Activated naive CD4-positive, alpha-beta T cell treated with anti-CD3 and anti-CD28 coated beads, Interleukin-2, amount 50 U/mL, for 24 hours (primary cell): Measurements from ENCODE around the gene PSEN2.

Experiments
- H3K27ac Mint-ChIP-seq: one replicate; pipeline ENCODE4 v1.8.0; 2021; ENCODE audit warnings: mild to moderate bottlenecking, mixed read lengths
- H3K27me3 Mint-ChIP-seq: one replicate; pipeline ENCODE4 v1.8.0; 2021; ENCODE audit warnings: mixed read lengths
- H3K36me3 Mint-ChIP-seq: one replicate; pipeline ENCODE4 v1.8.0; 2021; ENCODE audit warnings: mixed read lengths
- H3K4me1 Mint-ChIP-seq: one replicate; pipeline ENCODE4 v1.8.0; 2021; ENCODE audit warnings: mixed read lengths
- H3K4me3 Mint-ChIP-seq: one replicate; pipeline ENCODE4 v1.8.0; 2021; ENCODE audit warnings: mild to moderate bottlenecking, mixed read lengths
- H3K9me3 Mint-ChIP-seq: one replicate; pipeline ENCODE4 v1.8.0; 2021; ENCODE audit warnings: mixed read lengths

PSEN2 gene

DNA sequence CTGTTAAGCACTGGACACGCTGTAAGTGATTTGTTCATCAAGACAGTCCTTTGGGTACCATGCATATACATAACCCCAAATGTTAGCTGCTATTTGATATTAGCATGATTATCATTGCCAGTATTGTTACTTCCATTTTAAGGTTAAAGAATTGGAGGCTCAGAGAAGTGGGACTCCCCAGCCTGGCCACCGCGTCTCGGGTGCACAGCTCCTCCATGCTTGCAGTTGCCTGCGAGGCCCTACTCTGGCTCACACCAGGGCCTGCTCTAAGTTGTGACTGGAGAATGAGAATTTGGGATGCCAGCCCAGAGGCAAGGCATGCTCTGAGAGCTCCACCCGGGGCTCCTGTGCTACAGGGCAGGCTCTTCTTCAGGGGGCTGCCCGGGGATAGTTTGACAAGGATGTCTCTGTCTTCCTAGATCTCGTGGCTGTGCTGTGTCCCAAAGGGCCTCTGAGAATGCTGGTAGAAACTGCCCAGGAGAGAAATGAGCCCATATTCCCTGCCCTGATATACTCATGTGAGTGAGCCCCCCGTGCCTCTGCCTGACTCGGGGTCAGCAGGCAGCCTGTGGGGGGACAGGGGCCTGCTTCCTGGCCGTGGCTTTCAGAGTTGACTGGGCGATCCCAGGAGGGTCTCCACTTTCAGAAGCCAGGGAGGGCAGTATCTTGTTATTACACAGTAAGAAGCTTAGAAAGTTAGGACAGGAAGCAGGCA, 19.4 kb downstream of the PSEN2 start:
- no peak overlapping the region for H3K27ac Mint-ChIP-seq
- no peaks in the 10 kb centered on the region for H3K36me3 Mint-ChIP-seq
- H3K4me3 Mint-ChIP-seq = no peak overlapping the region
- no peaks in the 10 kb centered on the region for H3K27me3 Mint-ChIP-seq
- H3K4me1 Mint-ChIP-seq = peaks cover 17% of the 10 kb centered on the region
- no peaks in the 10 kb centered on the region for H3K9me3 Mint-ChIP-seq

DNA sequence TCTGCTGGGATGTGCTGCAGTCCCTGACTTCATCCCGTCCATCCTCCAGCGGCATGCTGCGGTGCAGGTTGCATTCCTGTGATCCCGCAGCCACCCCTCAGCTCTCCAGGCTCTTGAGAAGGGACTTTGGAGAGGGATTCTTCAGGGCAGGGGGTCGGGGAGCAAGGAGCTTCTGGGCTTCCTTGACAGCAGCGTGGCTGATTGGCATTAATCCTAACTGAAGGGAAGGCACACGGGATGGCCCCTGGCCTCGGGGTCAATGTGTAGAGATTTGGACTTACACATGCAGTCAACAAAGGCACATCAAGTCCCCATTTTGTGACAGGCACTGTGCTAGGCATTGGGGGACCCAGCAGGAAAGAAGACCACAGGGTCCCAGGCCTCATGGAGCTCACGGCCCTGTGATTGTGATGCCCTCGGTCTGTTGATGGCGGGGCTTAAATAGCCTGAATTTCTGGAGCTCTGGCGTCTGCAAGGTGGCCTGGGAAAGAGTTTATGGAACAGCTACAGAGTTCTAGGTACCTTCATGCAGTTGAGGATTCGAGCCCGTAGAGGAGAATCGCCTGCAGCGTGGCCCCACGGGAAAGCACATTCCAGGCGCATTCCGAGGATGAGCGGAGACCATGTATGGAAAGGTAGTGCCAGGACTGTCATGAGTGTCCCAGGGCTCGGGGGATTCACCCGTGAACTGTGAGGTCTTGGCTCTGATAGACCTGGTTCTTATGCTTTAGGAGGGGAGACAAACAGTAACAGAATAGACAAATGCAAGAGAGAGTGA, 20.1 kb downstream of the PSEN2 start:
- no peak overlapping the region for H3K27ac Mint-ChIP-seq
- no peaks in the 10 kb centered on the region for H3K36me3 Mint-ChIP-seq
- H3K9me3 Mint-ChIP-seq = no peaks in the 10 kb centered on the region
- H3K27me3 Mint-ChIP-seq = no peaks in the 10 kb centered on the region
- peaks cover 10% of the 10 kb centered on the region for H3K4me1 Mint-ChIP-seq
- no peak overlapping the region for H3K4me3 Mint-ChIP-seq

DNA sequence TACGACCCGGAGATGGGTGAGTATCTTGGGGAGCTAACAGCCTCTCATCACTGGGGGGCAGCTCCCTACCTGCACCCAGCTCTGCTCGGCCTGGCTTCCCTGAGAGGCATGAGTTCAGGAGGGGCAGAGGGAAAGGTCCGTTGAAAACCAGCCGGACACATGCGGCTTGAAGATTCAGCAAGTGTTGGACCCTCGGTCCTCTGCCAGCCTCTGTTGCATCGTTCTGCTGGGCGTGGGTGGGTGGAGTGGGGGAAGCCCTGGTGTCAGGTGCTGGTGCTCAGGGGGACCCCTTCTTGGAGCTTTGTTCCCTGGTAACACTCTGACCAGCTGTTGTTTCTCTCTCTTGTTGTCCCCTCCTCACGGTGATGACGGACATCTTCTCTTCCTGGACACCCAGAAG, 20.9 kb downstream of the PSEN2 start:
- Mint-ChIP-seq H3K9me3 (no peaks in the 10 kb centered on the region), H3K36me3 (no peaks in the 10 kb centered on the region)

DNA sequence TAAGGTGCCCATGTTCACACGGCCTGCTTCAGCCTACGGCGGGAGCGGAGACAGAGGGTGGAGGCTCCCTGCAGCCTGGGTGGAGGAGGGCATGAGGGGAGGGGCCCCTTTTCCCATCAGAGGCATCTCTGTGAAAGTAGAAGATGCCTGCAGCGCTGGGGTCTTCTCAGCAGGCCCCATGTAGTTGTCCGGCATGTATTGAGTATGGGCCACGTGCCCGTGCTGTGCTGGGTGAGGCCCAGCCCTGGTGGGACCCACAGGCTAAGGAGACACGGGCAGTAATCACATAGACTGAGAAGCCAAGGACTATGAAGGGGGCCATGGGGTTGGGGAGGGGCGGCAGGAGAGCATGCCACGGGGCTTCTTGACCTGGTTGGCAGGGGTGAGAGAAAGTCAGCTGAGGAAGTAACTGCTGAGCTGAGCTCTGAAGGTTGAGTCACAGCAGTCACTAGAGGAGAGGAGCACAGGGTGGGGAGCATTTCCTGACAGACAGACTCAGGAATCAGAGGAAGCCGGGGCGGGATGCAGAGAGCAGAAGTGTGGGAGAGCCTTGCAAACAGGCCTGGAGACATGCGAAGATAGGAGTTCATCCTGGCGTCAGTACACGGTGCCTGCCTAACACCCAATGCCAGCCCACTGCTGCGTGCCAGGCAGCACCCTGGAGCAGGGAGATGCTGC, 21.6 kb downstream of the PSEN2 start:
- no peaks in the 10 kb centered on the region for H3K27me3 Mint-ChIP-seq
- no peak overlapping the region for H3K4me3 Mint-ChIP-seq
- no peaks in the 10 kb centered on the region for H3K4me1 Mint-ChIP-seq
- no peaks in the 10 kb centered on the region for H3K36me3 Mint-ChIP-seq
- H3K27ac Mint-ChIP-seq = no peak overlapping the region
- H3K9me3 Mint-ChIP-seq = no peaks in the 10 kb centered on the region

More for the DNA sequence above, 20.9 kb downstream of the PSEN2 start:
- H3K4me3 Mint-ChIP-seq = no peak overlapping the region
- no peak overlapping the region for H3K27ac Mint-ChIP-seq
- H3K4me1 Mint-ChIP-seq = peaks cover 2% of the 10 kb centered on the region
- H3K27me3 Mint-ChIP-seq = no peaks in the 10 kb centered on the region

DNA sequence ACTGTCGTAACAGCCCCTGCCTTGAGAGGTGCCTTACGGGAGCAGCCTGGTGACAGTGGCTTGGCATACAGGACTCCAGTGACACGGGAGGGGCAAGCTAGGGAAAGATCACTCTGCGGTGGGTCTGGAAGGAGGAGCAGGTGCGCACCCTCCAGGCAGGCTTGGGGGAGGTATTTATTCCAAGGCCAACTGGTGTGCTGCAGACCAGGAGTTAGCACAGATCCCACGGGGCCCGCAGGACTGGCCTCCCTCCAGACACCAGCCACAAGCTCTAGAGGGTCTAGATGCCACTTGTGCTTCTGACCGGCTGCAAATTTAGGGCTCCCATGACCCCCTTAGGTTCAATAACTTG, 22.1 kb downstream of the PSEN2 start:
- Mint-ChIP-seq H3K4me1 (no peaks in the 10 kb centered on the region), H3K27ac (no peak overlapping the region), H3K36me3 (no peaks in the 10 kb centered on the region), H3K27me3 (no peaks in the 10 kb centered on the region), H3K4me3 (no peak overlapping the region), H3K9me3 (no peaks in the 10 kb centered on the region)

DNA sequence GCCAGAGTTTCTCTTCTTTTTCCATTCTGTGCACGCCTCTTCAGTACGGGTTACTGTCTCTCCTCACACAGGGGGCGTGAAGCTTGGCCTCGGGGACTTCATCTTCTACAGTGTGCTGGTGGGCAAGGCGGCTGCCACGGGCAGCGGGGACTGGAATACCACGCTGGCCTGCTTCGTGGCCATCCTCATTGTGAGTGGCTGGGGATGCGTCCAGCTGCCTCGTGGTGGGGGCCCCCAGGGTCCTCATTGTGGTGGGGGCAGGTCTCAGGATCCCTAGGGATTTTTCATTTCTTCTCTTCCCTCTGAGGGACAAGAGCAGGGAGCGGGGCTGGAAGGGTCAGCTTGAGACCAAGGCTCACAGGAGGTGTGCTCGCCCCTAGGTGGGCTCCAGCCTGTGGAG, 23.5 kb downstream of the PSEN2 start:
- H3K9me3 Mint-ChIP-seq = no peaks in the 10 kb centered on the region
- no peaks in the 10 kb centered on the region for H3K27me3 Mint-ChIP-seq
- H3K27ac Mint-ChIP-seq = no peak overlapping the region
- no peaks in the 10 kb centered on the region for H3K4me1 Mint-ChIP-seq
- no peak overlapping the region for H3K4me3 Mint-ChIP-seq
- H3K36me3 Mint-ChIP-seq = no peaks in the 10 kb centered on the region

DNA sequence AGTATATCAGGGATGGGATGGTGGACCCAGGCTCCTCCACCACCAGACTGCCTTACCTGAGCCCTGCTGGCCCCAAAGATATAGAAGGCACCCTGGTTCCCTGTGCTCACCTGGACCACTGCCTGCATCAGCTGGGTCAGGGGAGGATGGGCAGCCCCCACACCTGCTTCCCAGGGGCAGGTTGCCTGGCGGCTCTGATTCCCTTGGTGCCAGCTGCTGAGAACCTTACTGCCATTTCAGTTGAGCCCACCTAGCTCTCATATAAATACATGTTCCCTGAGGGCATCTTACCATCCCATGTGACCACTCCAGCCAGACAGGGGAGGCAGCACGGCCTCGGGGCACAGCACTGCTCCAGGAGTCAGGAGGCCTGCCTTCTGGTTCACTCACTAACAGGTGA, 24.4 kb downstream of the PSEN2 start:
- no peaks in the 10 kb centered on the region for H3K9me3 Mint-ChIP-seq
- H3K27ac Mint-ChIP-seq = no peak overlapping the region
- H3K4me3 Mint-ChIP-seq = no peak overlapping the region
- H3K36me3 Mint-ChIP-seq = no peaks in the 10 kb centered on the region
- H3K4me1 Mint-ChIP-seq = no peaks in the 10 kb centered on the region
- no peaks in the 10 kb centered on the region for H3K27me3 Mint-ChIP-seq

DNA sequence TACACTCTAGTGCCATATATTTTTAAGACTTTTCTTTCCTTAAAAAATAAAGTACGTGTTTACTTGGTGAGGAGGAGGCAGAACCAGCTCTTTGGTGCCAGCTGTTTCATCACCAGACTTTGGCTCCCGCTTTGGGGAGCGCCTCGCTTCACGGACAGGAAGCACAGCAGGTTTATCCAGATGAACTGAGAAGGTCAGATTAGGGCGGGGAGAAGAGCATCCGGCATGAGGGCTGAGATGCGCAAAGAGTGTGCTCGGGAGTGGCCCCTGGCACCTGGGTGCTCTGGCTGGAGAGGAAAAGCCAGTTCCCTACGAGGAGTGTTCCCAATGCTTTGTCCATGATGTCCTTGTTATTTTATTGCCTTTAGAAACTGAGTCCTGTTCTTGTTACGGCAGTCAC, 25.2 kb downstream of the PSEN2 start:
- Mint-ChIP-seq H3K4me3 (no peak overlapping the region), H3K27me3 (no peaks in the 10 kb centered on the region), H3K9me3 (no peaks in the 10 kb centered on the region), H3K4me1 (no peaks in the 10 kb centered on the region), H3K36me3 (no peaks in the 10 kb centered on the region), H3K27ac (no peak overlapping the region)

DNA sequence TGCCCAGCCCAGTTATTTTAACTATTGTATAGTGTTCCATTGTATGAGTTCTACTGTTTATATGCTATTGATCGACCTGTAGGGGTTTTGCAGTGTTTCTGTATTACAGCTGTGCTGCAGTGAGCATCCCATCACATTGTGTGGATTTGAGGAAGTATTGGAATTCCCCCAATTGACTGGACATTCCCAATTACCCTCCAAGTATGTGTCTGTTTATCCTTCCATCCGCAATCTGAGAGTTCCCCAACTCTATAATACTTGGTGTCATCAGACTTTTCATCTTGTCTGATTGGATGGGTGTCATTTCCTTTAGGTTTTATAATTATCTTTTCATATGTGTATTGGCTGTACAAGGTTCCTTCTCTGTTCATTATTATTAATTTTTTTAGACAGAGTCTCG, 27.8 kb downstream of the PSEN2 start:
- Mint-ChIP-seq H3K27ac (no peak overlapping the region), H3K4me3 (no peak overlapping the region), H3K27me3 (no peaks in the 10 kb centered on the region), H3K36me3 (no peaks in the 10 kb centered on the region), H3K4me1 (no peaks in the 10 kb centered on the region), H3K9me3 (no peaks in the 10 kb centered on the region)

DNA sequence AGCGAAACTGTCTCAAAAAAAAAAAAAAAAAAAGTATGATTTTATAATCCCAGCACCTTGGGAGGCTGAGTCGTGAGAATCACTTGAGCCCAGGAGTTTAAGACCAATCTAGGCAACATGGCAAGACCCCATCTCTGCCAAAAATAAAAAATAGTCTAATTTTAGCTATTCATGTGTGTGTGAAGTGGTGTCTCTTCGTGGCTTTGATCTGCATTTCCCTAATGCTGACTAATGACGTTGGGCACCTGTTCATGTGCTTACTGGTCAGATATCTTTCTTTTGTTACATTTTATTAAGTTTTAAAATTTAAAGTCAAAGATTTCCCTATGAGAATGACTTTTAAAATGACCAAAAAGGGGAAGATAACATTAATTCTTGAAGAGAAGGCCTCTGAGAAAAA, 31.0 kb downstream of the PSEN2 start:
- no peak overlapping the region for H3K4me3 Mint-ChIP-seq
- no peaks in the 10 kb centered on the region for H3K36me3 Mint-ChIP-seq
- H3K27ac Mint-ChIP-seq = no peak overlapping the region
- H3K9me3 Mint-ChIP-seq = no peaks in the 10 kb centered on the region
- H3K27me3 Mint-ChIP-seq = no peaks in the 10 kb centered on the region
- H3K4me1 Mint-ChIP-seq = no peaks in the 10 kb centered on the region

DNA sequence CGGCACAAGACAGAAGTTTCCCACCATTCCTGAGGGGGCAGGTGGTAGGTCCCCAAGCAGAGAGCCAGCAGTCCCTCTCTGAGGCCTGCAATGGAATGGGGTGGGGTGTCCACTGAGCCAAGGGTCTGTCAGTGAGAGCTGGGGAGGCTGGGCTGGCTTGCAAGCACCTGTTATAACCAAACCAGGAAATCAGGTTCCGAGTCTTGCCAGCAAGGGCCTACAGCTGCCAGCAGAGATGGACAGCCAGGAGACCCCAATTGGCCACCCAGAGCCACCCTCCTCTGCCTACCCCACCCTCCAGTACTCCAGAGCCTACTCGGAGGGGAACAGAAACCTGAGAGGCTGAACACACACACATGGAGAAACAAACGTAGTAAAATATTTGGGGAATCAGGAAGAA, 32.2 kb downstream of the PSEN2 start:
- H3K27ac Mint-ChIP-seq = no peak overlapping the region
- no peak overlapping the region for H3K4me3 Mint-ChIP-seq
- no peaks in the 10 kb centered on the region for H3K4me1 Mint-ChIP-seq
- H3K27me3 Mint-ChIP-seq = no peaks in the 10 kb centered on the region
- no peaks in the 10 kb centered on the region for H3K36me3 Mint-ChIP-seq
- no peaks in the 10 kb centered on the region for H3K9me3 Mint-ChIP-seq

DNA sequence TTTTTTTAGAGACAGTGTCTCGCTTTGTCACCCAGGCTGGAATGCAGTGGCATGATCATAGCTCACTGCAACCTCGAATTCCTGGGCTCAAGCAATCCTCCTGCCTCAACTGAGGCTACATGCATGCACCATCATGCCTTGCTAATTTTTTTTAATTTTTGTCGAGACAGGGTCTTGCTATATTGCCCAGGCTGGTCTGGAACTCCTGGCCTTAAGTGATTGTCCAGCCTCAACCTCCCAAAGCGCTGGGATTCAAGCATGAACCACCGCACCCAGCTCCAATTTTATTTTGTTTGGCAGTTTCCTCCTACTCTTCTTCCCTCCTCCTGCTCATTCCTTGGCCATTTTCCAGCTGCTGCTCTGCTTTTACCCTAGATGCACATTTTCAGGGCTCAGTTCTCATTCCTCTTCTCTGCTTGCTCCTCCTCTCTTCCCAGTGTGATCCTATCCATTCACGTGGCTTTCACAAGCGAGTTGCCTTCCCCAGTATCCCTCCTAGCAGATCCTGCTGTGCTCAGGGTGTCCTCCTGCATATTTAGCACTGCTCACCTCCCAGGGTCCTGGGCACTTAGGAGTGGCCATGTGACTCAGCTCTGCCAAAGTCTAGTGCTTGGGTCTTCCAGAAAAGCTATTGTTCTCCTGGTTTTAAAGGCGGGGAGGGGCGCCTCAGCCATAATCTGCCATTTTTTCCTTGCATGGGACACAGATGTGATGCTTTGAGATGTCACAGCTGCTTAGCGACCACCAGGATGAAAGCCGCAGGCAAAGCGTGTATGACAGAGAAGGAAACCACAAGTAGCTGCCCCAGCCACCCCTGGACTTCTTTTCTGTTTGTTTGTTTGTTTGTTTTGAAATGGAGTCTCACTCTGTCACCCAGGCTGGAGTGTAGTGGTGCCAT, 33.7 kb downstream of the PSEN2 start:
- H3K27me3 Mint-ChIP-seq = no peaks in the 10 kb centered on the region
- no peaks in the 10 kb centered on the region for H3K9me3 Mint-ChIP-seq
- no peaks in the 10 kb centered on the region for H3K36me3 Mint-ChIP-seq
- no peak overlapping the region for H3K27ac Mint-ChIP-seq
- H3K4me3 Mint-ChIP-seq = no peak overlapping the region
- H3K4me1 Mint-ChIP-seq = no peaks in the 10 kb centered on the region

DNA sequence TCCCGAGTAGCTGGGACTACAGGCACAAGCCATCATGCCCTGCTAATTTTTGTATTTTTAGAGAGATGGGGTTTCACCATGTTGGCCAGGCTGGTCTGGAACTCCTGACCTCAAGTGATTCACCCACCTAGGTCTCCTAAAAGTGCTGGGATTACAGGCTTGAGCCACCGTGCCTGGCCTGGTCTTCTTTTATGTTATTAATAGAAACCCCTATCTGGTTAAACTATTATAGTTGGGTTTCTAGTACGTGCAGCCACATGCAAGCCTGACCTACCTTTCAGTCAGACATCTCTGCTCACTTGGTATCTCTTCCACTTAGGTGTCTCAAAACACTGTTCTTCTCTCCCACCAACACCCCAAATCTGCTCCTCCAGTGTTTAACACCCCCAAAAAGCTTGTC, 34.4 kb downstream of the PSEN2 start:
- H3K27ac Mint-ChIP-seq = no peak overlapping the region
- no peaks in the 10 kb centered on the region for H3K9me3 Mint-ChIP-seq
- no peaks in the 10 kb centered on the region for H3K36me3 Mint-ChIP-seq
- no peak overlapping the region for H3K4me3 Mint-ChIP-seq
- no peaks in the 10 kb centered on the region for H3K27me3 Mint-ChIP-seq
- H3K4me1 Mint-ChIP-seq = no peaks in the 10 kb centered on the region

DNA sequence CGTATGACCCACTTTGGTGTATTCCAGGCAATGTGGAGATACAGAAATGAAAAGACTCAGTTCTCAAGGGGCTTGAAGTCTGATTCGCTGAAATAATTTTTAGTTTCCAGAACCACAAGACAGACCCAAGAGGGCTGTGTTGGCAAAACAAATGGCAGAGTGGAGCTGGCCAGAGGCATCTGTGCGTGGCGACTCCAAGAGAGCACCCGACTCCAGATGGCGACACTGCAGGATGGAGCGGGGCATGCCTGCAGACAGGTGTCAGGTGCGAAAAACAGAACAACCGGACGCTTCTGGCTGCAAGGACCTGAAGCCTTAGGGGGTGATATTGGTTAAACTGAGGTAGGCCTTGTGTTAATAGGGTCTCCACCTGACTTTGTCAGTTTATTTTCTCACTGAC, 38.0 kb downstream of the PSEN2 start:
- H3K4me1 Mint-ChIP-seq = no peaks in the 10 kb centered on the region
- H3K36me3 Mint-ChIP-seq = no peaks in the 10 kb centered on the region
- H3K4me3 Mint-ChIP-seq = no peak overlapping the region
- H3K9me3 Mint-ChIP-seq = no peaks in the 10 kb centered on the region
- H3K27me3 Mint-ChIP-seq = no peaks in the 10 kb centered on the region
- H3K27ac Mint-ChIP-seq = no peak overlapping the region

DNA sequence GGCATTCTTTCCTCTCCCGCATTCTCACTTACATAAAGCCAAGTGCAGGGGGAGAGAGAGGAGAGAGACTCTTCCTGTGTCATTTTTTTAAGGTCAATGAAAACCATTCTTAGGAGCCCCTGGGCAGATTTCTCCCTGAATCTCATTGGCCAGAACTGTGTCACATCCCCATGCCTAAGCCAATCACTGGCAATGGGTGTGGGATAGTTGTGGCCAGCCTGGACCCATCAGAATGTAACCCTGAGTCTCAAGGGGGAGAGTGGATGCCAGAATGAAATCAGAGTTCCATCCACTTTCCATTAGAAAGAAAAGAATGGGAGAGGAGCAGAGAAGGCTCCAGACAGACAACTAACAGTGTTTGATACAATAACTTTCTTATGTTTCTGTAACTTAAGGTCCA, 38.5 kb downstream of the PSEN2 start:
- Mint-ChIP-seq H3K9me3 (no peaks in the 10 kb centered on the region), H3K27ac (no peak overlapping the region), H3K27me3 (no peaks in the 10 kb centered on the region), H3K4me1 (no peaks in the 10 kb centered on the region), H3K36me3 (no peaks in the 10 kb centered on the region), H3K4me3 (no peak overlapping the region)
